Measurements from ENCODE around the gene REC8. TPM values are rescaled to one million over a fixed set of nuclear protein-coding genes. Genes with fewer than 3 reads are reported as not detected.

The REC8 gene
- total RNA-seq, 1 donor from 2014 or later: 15.1 TPM

GRCh38 chr14:24155100-24155499 lies 16.8 kb upstream of the REC8 start:
- FAIRE-seq (no peak), DNase-seq (ENCODE audit: low spot score in 2 of 2) (no peak)

GRCh38 chr14:24156840-24157239 lies 15.0 kb upstream of the REC8 start:
- FAIRE-seq (no peak), DNase-seq (ENCODE audit: low spot score in 2 of 2) (no peak)

- FAIRE-seq: no peak
- no peak for DNase-seq (ENCODE audit: low spot score in 2 of 2)
These were observed 14.5 kb upstream of the REC8 start for GRCh38 chr14:24157331-24157730.

GRCh38 chr14:24159777-24160498 lies 11.9 kb upstream of the REC8 start:
- no peak for DNase-seq (ENCODE audit: low spot score in 2 of 2)

GRCh38 chr14:24160499-24160849 lies 11.4 kb upstream of the REC8 start:
- no peak for DNase-seq (ENCODE audit: low spot score in 2 of 2)
- FAIRE-seq: no peak

More at GRCh38 chr14:24159777-24160498, 11.9 kb upstream of the REC8 start:
- no peak for FAIRE-seq

GRCh38 chr14:24160850-24161804 lies 10.8 kb upstream of the REC8 start, which contains the start of gene IRF9:
Gene IRF9 (plus strand): TSS chr14:24161265. CDS start chr14:24162145, 880 bp downstream.
- DNase-seq (ENCODE audit: low spot score in 2 of 2): peak; percentile 91 to 97
- FAIRE-seq: no peak

- FAIRE-seq (no peak), DNase-seq (ENCODE audit: low spot score in 2 of 2) (peak in 1 of 2 donors; percentile 38)
These were observed 9.8 kb upstream of the REC8 start for GRCh38 chr14:24162093-24162492.

GRCh38 chr14:24164518-24164991 lies 7.3 kb upstream of the REC8 start:
- no peak for DNase-seq (ENCODE audit: low spot score in 2 of 2)
- FAIRE-seq: no peak

- FAIRE-seq: no peak
- no peak for DNase-seq (ENCODE audit: low spot score in 2 of 2)
These were observed 6.1 kb upstream of the REC8 start for GRCh38 chr14:24165785-24166184.

- FAIRE-seq (no peak), DNase-seq (ENCODE audit: low spot score in 2 of 2) (no peak)
These were observed 4.3 kb upstream of the REC8 start for GRCh38 chr14:24167469-24168114.

- DNase-seq (ENCODE audit: low spot score in 2 of 2) (no peak), FAIRE-seq (no peak)
These were observed 481 bp downstream of the REC8 start for GRCh38 chr14:24172261-24172860.

GRCh38 chr14:24172871-24173281 lies 996 bp downstream of the REC8 start:
- DNase-seq (ENCODE audit: low spot score in 2 of 2) (no peak), FAIRE-seq (no peak)

- DNase-seq (ENCODE audit: low spot score in 2 of 2): no peak
- no peak for FAIRE-seq
These were observed 4.7 kb downstream of the REC8 start for GRCh38 chr14:24176599-24176998.

- DNase-seq (ENCODE audit: low spot score in 2 of 2) (no peak), FAIRE-seq (no peak)
These were observed 5.4 kb downstream of the REC8 start for GRCh38 chr14:24177041-24177825.

GRCh38 chr14:24177891-24178290 lies 6.0 kb downstream of the REC8 start:
- FAIRE-seq (no peak), DNase-seq (ENCODE audit: low spot score in 2 of 2) (no peak)

- no peak for FAIRE-seq
- no peak for DNase-seq (ENCODE audit: low spot score in 2 of 2)
These were observed 6.7 kb downstream of the REC8 start for GRCh38 chr14:24178399-24179178.

- FAIRE-seq (no peak), DNase-seq (ENCODE audit: low spot score in 2 of 2) (no peak)
These were observed 7.5 kb downstream of the REC8 start for GRCh38 chr14:24179294-24179960.
